A673 (cell line): Measurements from ENCODE around the gene CCDC106.

Experiments used
- EZH2 ChIP-seq: fragments of 200-600 bp; sonication (generic); IDR thresholded peaks from 2 replicates; pipeline ENCODE4 v1.6.1; 2017; ENCODE audit warnings: borderline replicate concordance, low read depth, mild to moderate bottlenecking, mixed read lengths, antibody characterized with exemption, low read length; ENCODE audit not compliant: poor library complexity, severe bottlenecking
- TF ChIP-seq, protein P1 (sequence below): fragments of 300-800, 200-600 bp; sonication (generic); conservative IDR thresholded peaks from 2 replicates; pipeline ENCODE4 v1.5.1; 2017; ENCODE audit warnings: low read depth, mild to moderate bottlenecking, antibody characterized with exemption, low read length, moderate library complexity, mixed read lengths

DNA sequence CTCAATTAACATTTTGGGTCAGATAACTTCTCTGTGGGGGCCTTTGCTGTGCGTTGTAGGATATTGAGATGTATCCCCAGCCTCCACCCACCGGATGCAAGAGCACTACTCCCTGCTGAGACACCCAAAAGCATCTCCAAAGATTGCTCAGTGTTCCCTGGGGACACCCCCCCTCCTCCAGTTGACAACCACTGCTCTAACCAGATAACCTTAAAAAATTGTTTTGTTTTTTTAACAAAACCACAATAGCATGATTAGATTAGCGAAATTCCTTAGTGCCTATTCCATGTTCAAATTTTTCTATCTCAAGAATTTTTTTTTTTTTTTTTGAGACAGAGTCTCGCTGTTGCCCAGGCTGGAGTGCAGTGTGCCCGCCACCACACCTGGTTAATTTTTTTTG, 24.4 kb downstream of the CCDC106 start:
- TF ChIP-seq, protein P1, sequence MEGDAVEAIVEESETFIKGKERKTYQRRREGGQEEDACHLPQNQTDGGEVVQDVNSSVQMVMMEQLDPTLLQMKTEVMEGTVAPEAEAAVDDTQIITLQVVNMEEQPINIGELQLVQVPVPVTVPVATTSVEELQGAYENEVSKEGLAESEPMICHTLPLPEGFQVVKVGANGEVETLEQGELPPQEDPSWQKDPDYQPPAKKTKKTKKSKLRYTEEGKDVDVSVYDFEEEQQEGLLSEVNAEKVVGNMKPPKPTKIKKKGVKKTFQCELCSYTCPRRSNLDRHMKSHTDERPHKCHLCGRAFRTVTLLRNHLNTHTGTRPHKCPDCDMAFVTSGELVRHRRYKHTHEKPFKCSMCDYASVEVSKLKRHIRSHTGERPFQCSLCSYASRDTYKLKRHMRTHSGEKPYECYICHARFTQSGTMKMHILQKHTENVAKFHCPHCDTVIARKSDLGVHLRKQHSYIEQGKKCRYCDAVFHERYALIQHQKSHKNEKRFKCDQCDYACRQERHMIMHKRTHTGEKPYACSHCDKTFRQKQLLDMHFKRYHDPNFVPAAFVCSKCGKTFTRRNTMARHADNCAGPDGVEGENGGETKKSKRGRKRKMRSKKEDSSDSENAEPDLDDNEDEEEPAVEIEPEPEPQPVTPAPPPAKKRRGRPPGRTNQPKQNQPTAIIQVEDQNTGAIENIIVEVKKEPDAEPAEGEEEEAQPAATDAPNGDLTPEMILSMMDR = no peak
- no peak for TF ChIP-seq EZH2
